Mesenchymal stem cell (in vitro differentiated cells and primary cell): Measurements from ENCODE around the gene PRSS12.

Source experiments
- DNase-seq: peaks from one replicate; pipeline ENCODE4 v3.0.0-alpha.2; 2013
- H2AFZ ChIP-seq: one replicate; pipeline ENCODE4 v1.6.1; 2013; ENCODE audit warnings: low read depth, mild to moderate bottlenecking, control low read depth, inconsistent platforms, low read length, moderate library complexity
- H2AK5ac ChIP-seq: 2 replicates; pipeline ENCODE4 v1.6.1; 2013; ENCODE audit warnings: low read length, moderate library complexity, mild to moderate bottlenecking, inconsistent platforms; ENCODE audit not compliant: severe bottlenecking
- H2BK120ac ChIP-seq: one replicate; pipeline ENCODE4 v1.6.1; 2013; ENCODE audit warnings: low read depth, mild to moderate bottlenecking, inconsistent platforms, low read length, moderate library complexity
- H2BK12ac ChIP-seq, 2 experiments: one replicate each; pipeline ENCODE4 v1.6.1; 2013; ENCODE audit warnings: inconsistent platforms in 2 of 2, low read length in 2 of 2, mild to moderate bottlenecking in 2 of 2, moderate library complexity in 2 of 2, control low read depth in 1 of 2
- H2BK15ac ChIP-seq: one replicate; pipeline ENCODE4 v1.6.1; 2013; ENCODE audit warnings: mild to moderate bottlenecking, low read depth, inconsistent platforms; ENCODE audit not compliant: poor library complexity, severe bottlenecking
- H2BK5ac ChIP-seq: 2 replicates; pipeline ENCODE4 v1.6.1; 2013; ENCODE audit warnings: low read depth, mild to moderate bottlenecking, low read length, control low read depth, inconsistent platforms; ENCODE audit not compliant: poor library complexity, severe bottlenecking
- H3K14ac ChIP-seq, 2 experiments: one replicate each; pipeline ENCODE4 v1.6.1; 2013; ENCODE audit warnings: inconsistent platforms in 2 of 2, low read length in 2 of 2, control low read depth in 1 of 2, mild to moderate bottlenecking in 1 of 2, moderate library complexity in 1 of 2
- H3K18ac ChIP-seq, 2 experiments: one replicate each; pipeline ENCODE4 v1.6.1; 2013; ENCODE audit warnings: inconsistent platforms in 2 of 2, low read length in 2 of 2, control low read depth in 1 of 2, low read depth in 1 of 2, mild to moderate bottlenecking in 1 of 2
- H3K23ac ChIP-seq, 2 experiments: one replicate each; pipeline ENCODE4 v1.6.1; 2013; ENCODE audit warnings: inconsistent platforms in 2 of 2, low read length in 2 of 2, mild to moderate bottlenecking in 2 of 2, moderate library complexity in 2 of 2, control low read depth in 1 of 2
- H3K27ac ChIP-seq: 2 replicates; pipeline ENCODE4 v1.5.1; 2013; ENCODE audit warnings: mild to moderate bottlenecking, moderate library complexity, low read length, control low read depth, inconsistent platforms; ENCODE audit not compliant: poor library complexity, severe bottlenecking
- H3K27me3 ChIP-seq, 2 experiments: 2 replicates each; pipeline versions ENCODE4 v1.6.1 to v1.7.0; 2013; ENCODE audit warnings: low read length in 2 of 2, mild to moderate bottlenecking in 2 of 2, moderate library complexity in 2 of 2, control low read depth in 1 of 2, inconsistent platforms in 1 of 2; ENCODE audit not compliant: control insufficient read depth in 1 of 2, insufficient read depth in 1 of 2
- H3K36me3 ChIP-seq, 2 experiments: 2 replicates each; pipeline versions ENCODE4 v1.6.1 to v1.7.0; 2013; ENCODE audit warnings: low read length in 2 of 2, control low read depth in 1 of 2, inconsistent platforms in 1 of 2, low read depth in 1 of 2, mild to moderate bottlenecking in 1 of 2; ENCODE audit not compliant: insufficient read depth in 2 of 2, control insufficient read depth in 1 of 2
- H3K4ac ChIP-seq, 2 experiments: one replicate each; pipeline ENCODE4 v1.6.1; 2013; ENCODE audit warnings: inconsistent platforms in 2 of 2, low read length in 2 of 2, mild to moderate bottlenecking in 2 of 2, moderate library complexity in 2 of 2, control low read depth in 1 of 2, low read depth in 1 of 2
- H3K4me1 ChIP-seq: 2 replicates; pipeline ENCODE4 v1.6.1; 2013; ENCODE audit warnings: low read depth, low read length, control low read depth; ENCODE audit not compliant: control insufficient read depth, insufficient read depth
- H3K4me2 ChIP-seq: 2 replicates; pipeline ENCODE4 v1.6.1; 2013; ENCODE audit warnings: low read length, mild to moderate bottlenecking, inconsistent platforms; ENCODE audit not compliant: poor library complexity, severe bottlenecking
- H3K4me3 ChIP-seq, 2 experiments: 2 replicates each; pipeline versions ENCODE4 v1.5.1 to v1.7.0; 2013; ENCODE audit warnings: low read length in 2 of 2, mild to moderate bottlenecking in 2 of 2, control low read depth in 1 of 2, low read depth in 1 of 2; ENCODE audit not compliant: insufficient read depth in 1 of 2
- H3K79me1 ChIP-seq: replicated peaks from 2 replicates; pipeline ENCODE4 v1.6.1; 2013; ENCODE audit warnings: mild to moderate bottlenecking, control low read depth, low read length, inconsistent platforms; ENCODE audit not compliant: poor library complexity, severe bottlenecking
- H3K9ac ChIP-seq: 2 replicates; pipeline ENCODE4 v1.7.0; 2013; ENCODE audit warnings: mild to moderate bottlenecking, low read length, moderate library complexity
- H3K9me3 ChIP-seq: 2 replicates; pipeline ENCODE4 v1.7.0; 2013; ENCODE audit warnings: mild to moderate bottlenecking, low read length; ENCODE audit not compliant: control insufficient read depth
- H4K8ac ChIP-seq: one replicate; pipeline ENCODE4 v1.6.1; 2013; ENCODE audit warnings: inconsistent platforms, mild to moderate bottlenecking, low read length, moderate library complexity
- H4K91ac ChIP-seq: one replicate; pipeline ENCODE4 v1.6.1; 2013; ENCODE audit warnings: mild to moderate bottlenecking, low read length, inconsistent platforms
- WGBS: methylation state at CpG from one replicate; pipeline ENCODE4 v1.1.7; 2013; ENCODE audit warnings: mixed read lengths; 5-methylcytosine and 5-hydroxymethylcytosine counted together

The PRSS12 gene

GRCh38 chr4:118278473-118279274 is 74.1 kb downstream of the PRSS12 start:
- no peaks in the 10 kb centered on the region for H3K79me1 ChIP-seq
- no peak overlapping the region for H4K91ac ChIP-seq
- peak overlapping the region; percentile 59 for H3K27ac ChIP-seq
- peak overlapping the region; percentile 44 for H2BK15ac ChIP-seq
- H3K9ac ChIP-seq, result peak overlapping the region; percentile 98
- peaks cover 0 to 28% of the 10 kb centered on the region in 2 experiments for H3K36me3 ChIP-seq
- H2BK120ac ChIP-seq, result no peak overlapping the region
- H3K18ac ChIP-seq, result peak overlapping the region; percentile 63 to 67
- H3K9me3 ChIP-seq, result no peaks in the 10 kb centered on the region
- peak overlapping the region; percentile 37 for H3K4me2 ChIP-seq
- H3K4me1 ChIP-seq, result peaks cover 1% of the 10 kb centered on the region
- H2BK12ac ChIP-seq, result peak overlapping the region in 1 of 2 experiments; percentile 29
- H3K4me3 ChIP-seq, result peak overlapping the region; percentile 77 to 93
- peak overlapping the region in 1 of 2 experiments; percentile 45 for H3K4ac ChIP-seq
- peak; percentile 91 for DNase-seq
- peak overlapping the region in 1 of 2 experiments; percentile 19 for H3K23ac ChIP-seq
- WGBS, result 2% methylated on average over 50 of the region's 56 CpGs
- peak overlapping the region; percentile 53 for H2AFZ ChIP-seq
- H2BK5ac ChIP-seq, result no peak overlapping the region
- H3K14ac ChIP-seq, result peak overlapping the region in 1 of 2 experiments; percentile 45
- H3K27me3 ChIP-seq, result peaks cover 0 to 3% of the 10 kb centered on the region in 2 experiments
- peak overlapping the region; percentile 66 for H4K8ac ChIP-seq
- H2AK5ac ChIP-seq, result no peak overlapping the region

- no peak overlapping the region for H3K27ac ChIP-seq
- H3K4me1 ChIP-seq, result peaks cover 1% of the 10 kb centered on the region
- WGBS, result 93% methylated on average over 4 of the region's 4 CpGs
- no peak overlapping the region for H2AK5ac ChIP-seq
- H3K4ac ChIP-seq, result no peak overlapping the region
- no peak overlapping the region for H3K23ac ChIP-seq
- no peak overlapping the region for H3K4me3 ChIP-seq
- no peak overlapping the region for H3K18ac ChIP-seq
- no peak overlapping the region for H3K4me2 ChIP-seq
- no peak overlapping the region for H4K8ac ChIP-seq
- no peak overlapping the region for H2AFZ ChIP-seq
- H4K91ac ChIP-seq, result no peak overlapping the region
- no peak overlapping the region for H3K14ac ChIP-seq
- no peaks in the 10 kb centered on the region for H3K79me1 ChIP-seq
- no peak overlapping the region for H2BK5ac ChIP-seq
- DNase-seq, result no peak
- H3K36me3 ChIP-seq, result peaks cover 0 to 28% of the 10 kb centered on the region in 2 experiments
- no peak overlapping the region for H2BK12ac ChIP-seq
- peaks cover 0 to 12% of the 10 kb centered on the region in 2 experiments for H3K27me3 ChIP-seq
- no peak overlapping the region for H2BK120ac ChIP-seq
- no peak overlapping the region for H2BK15ac ChIP-seq
- H3K9me3 ChIP-seq, result no peaks in the 10 kb centered on the region
- no peak overlapping the region for H3K9ac ChIP-seq
Measured at GRCh38 chr4:118277243-118277642, 75.6 kb downstream of the PRSS12 start.

- H2BK12ac ChIP-seq, result no peak overlapping the region
- no peak overlapping the region for H4K91ac ChIP-seq
- H2BK120ac ChIP-seq, result no peak overlapping the region
- H4K8ac ChIP-seq, result no peak overlapping the region
- no peak overlapping the region for H2BK5ac ChIP-seq
- no peak overlapping the region for H3K18ac ChIP-seq
- peaks cover 1% of the 10 kb centered on the region for H3K4me1 ChIP-seq
- H3K4ac ChIP-seq, result no peak overlapping the region
- no peak overlapping the region for H2BK15ac ChIP-seq
- no peak overlapping the region for H2AK5ac ChIP-seq
- no peak overlapping the region for H2AFZ ChIP-seq
- H3K9me3 ChIP-seq, result no peaks in the 10 kb centered on the region
- H3K4me3 ChIP-seq, result no peak overlapping the region
- H3K27me3 ChIP-seq, result peaks cover 0 to 18% of the 10 kb centered on the region in 2 experiments
- no peak overlapping the region for H3K9ac ChIP-seq
- H3K4me2 ChIP-seq, result no peak overlapping the region
- H3K14ac ChIP-seq, result no peak overlapping the region
- no peak overlapping the region for H3K23ac ChIP-seq
- no peaks in the 10 kb centered on the region for H3K79me1 ChIP-seq
- WGBS, result no CpG with 5 or more reads among the region's 2 CpGs
- no peak for DNase-seq
- peaks cover 0 to 23% of the 10 kb centered on the region in 2 experiments for H3K36me3 ChIP-seq
- no peak overlapping the region for H3K27ac ChIP-seq
Measured at GRCh38 chr4:118276580-118276979, 76.2 kb downstream of the PRSS12 start.

GRCh38 chr4:118273642-118274041 is 79.2 kb downstream of the PRSS12 start:
- 88% methylated on average over 1 of the region's 1 CpG for WGBS
- no peak overlapping the region for H4K91ac ChIP-seq
- H2BK120ac ChIP-seq, result no peak overlapping the region
- H4K8ac ChIP-seq, result no peak overlapping the region
- no peak overlapping the region for H3K27ac ChIP-seq
- H3K79me1 ChIP-seq, result no peaks in the 10 kb centered on the region
- H3K9ac ChIP-seq, result no peak overlapping the region
- no peak overlapping the region for H3K4me2 ChIP-seq
- H3K18ac ChIP-seq, result no peak overlapping the region
- no peak overlapping the region for H3K4me3 ChIP-seq
- H2BK15ac ChIP-seq, result no peak overlapping the region
- H2BK5ac ChIP-seq, result no peak overlapping the region
- no peak for DNase-seq
- no peak overlapping the region for H2AK5ac ChIP-seq
- peak overlapping the region in 1 of 2 experiments; percentile 46 for H3K4ac ChIP-seq
- H2AFZ ChIP-seq, result no peak overlapping the region
- peaks cover 1% of the 10 kb centered on the region for H3K4me1 ChIP-seq
- H3K27me3 ChIP-seq, result peaks cover 0 to 24% of the 10 kb centered on the region in 2 experiments
- no peak overlapping the region for H3K23ac ChIP-seq
- H3K9me3 ChIP-seq, result no peaks in the 10 kb centered on the region
- peak overlapping the region in 1 of 2 experiments; percentile 41 for H3K14ac ChIP-seq
- no peak overlapping the region for H2BK12ac ChIP-seq
- no peaks in the 10 kb centered on the region for H3K36me3 ChIP-seq
